H1 (cell line): Measurements from ENCODE around the gene SLC27A4. TPM values are rescaled to one million over a fixed set of nuclear protein-coding genes. Genes with fewer than 3 reads are reported as not detected.

ENCODE experiments used
- CTCF ChIA-PET: fragments of 300-600 bp; sonication (Branson Sonifier 250); formaldehyde crosslinking; loops from one replicate; lab custom pipeline; 2021; ENCODE audit not compliant: partially characterized antibody; lab: Charles Lee
- POLR2A ChIA-PET: fragments of 300-600 bp; sonication (Branson Sonifier 250); formaldehyde crosslinking; loops from one replicate; lab custom pipeline; 2021; ENCODE audit warnings: inconsistent platforms; ENCODE audit not compliant: partially characterized antibody; lab: Charles Lee
- DNase-seq, 2 experiments: peaks; one replicate each; pipeline versions ENCODE4 v3.0.0 to v3.0.0-alpha.2; 2010 to 2022; ENCODE audit warnings: low spot score in 2 of 2, low read depth in 1 of 2, mixed read lengths in 1 of 2
- FAIRE-seq: peaks from 2 replicates; lab custom pipeline; 2011; peaks lifted over from hg19 to GRCh38; lab: Jason Lieb, UNC
- H2AFZ ChIP-seq: 2 replicates; pipeline ENCODE4 v1.8.1; 2012; ENCODE audit warnings: low read length, inconsistent platforms
- H2AK5ac ChIP-seq: 2 replicates; pipeline ENCODE4 v1.6.1; 2013; ENCODE audit warnings: low read depth, low read length
- H2BK120ac ChIP-seq: replicated peaks from 2 replicates; pipeline ENCODE3; 2013; ENCODE audit warnings: low read depth, low read length, inconsistent platforms
- H2BK12ac ChIP-seq: 2 replicates; pipeline ENCODE4 v1.6.1; 2013; ENCODE audit warnings: low read depth, low read length
- H2BK15ac ChIP-seq: 2 replicates; pipeline ENCODE4 v1.6.1; 2013; ENCODE audit warnings: low read length
- H2BK20ac ChIP-seq: 2 replicates; pipeline ENCODE4 v1.6.1; 2013; ENCODE audit warnings: low read length
- H2BK5ac ChIP-seq: 2 replicates; pipeline ENCODE4 v1.6.1; 2013; ENCODE audit warnings: low read depth, low read length
- H3K14ac ChIP-seq: 2 replicates; pipeline ENCODE4 v1.6.1; 2013; ENCODE audit warnings: inconsistent platforms; ENCODE audit not compliant: insufficient read length
- H3K18ac ChIP-seq: 2 replicates; pipeline ENCODE4 v1.6.1; 2013; ENCODE audit warnings: low read length; ENCODE audit errors: extremely low read depth
- H3K23ac ChIP-seq: 2 replicates; pipeline ENCODE4 v1.6.1; 2013; ENCODE audit warnings: inconsistent platforms; ENCODE audit not compliant: insufficient read length
- H3K23me2 ChIP-seq: 2 replicates; pipeline ENCODE4 v1.6.1; 2013; ENCODE audit warnings: low read depth, low read length
- H3K27ac ChIP-seq: 2 replicates; pipeline ENCODE4 v1.6.1; 2011; ENCODE audit warnings: low read depth, low read length, inconsistent platforms
- H3K27me3 ChIP-seq, 4 experiments: replicated peaks in 1 of 4; 1 replicate in 1 of 4; 2 replicates in 3 of 4; pipeline versions ENCODE4 v1.6.1 to v1.8.1; 2011 to 2013; ENCODE audit warnings: low read length in 3 of 4, mild to moderate bottlenecking in 3 of 4, inconsistent platforms in 2 of 4, mixed read lengths in 2 of 4, moderate library complexity in 1 of 4; ENCODE audit not compliant: control insufficient read depth in 3 of 4, insufficient read depth in 3 of 4; ENCODE audit errors: extremely low read depth in 1 of 4
- H3K36me3 ChIP-seq, 4 experiments: 2 replicates each; pipeline versions ENCODE4 v1.6.1 to v1.8.1; 2011 to 2013; ENCODE audit warnings: mild to moderate bottlenecking in 4 of 4, low read length in 3 of 4, moderate library complexity in 2 of 4, control low read depth in 1 of 4, inconsistent platforms in 1 of 4; ENCODE audit not compliant: insufficient read depth in 4 of 4, control insufficient read depth in 2 of 4
- H3K4ac ChIP-seq: replicated peaks from 2 replicates; pipeline ENCODE3; 2013; ENCODE audit warnings: low read length, low read depth, mixed read lengths, inconsistent platforms; ENCODE audit not compliant: insufficient read length
- H3K4me1 ChIP-seq, 4 experiments: replicated peaks in 1 of 4; 1 replicate in 1 of 4; 2 replicates in 3 of 4; pipeline versions ENCODE4 v1.6.1 to v1.8.1; 2011 to 2013; ENCODE audit warnings: low read length in 3 of 4, inconsistent platforms in 2 of 4, mixed read lengths in 1 of 4; ENCODE audit not compliant: insufficient read depth in 4 of 4, control insufficient read depth in 3 of 4
- H3K4me2 ChIP-seq, 2 experiments: 2 replicates each; pipeline versions ENCODE4 v1.6.1 to v1.8.1; 2011 to 2013; ENCODE audit warnings: low read depth in 2 of 2, low read length in 2 of 2, control low read depth in 1 of 2, inconsistent platforms in 1 of 2, mild to moderate bottlenecking in 1 of 2; ENCODE audit not compliant: insufficient read depth in 1 of 2
- H3K4me3 ChIP-seq, 4 experiments: fragments of 200-600, 300-600 bp in 1 of 4; sonication (generic), shearing (Covaris generic), sonication (Bioruptor Twin) in 1 of 4; 2 replicates each; pipeline versions ENCODE4 v1.5.1 to v1.8.1; 2011 to 2016; ENCODE audit warnings: low read length in 4 of 4, low read depth in 3 of 4, control low read depth in 2 of 4, inconsistent platforms in 2 of 4, mild to moderate bottlenecking in 2 of 4, mixed read lengths in 1 of 4, moderate library complexity in 1 of 4; ENCODE audit not compliant: insufficient read depth in 2 of 4; ENCODE audit errors: extremely low read depth in 1 of 4
- H3K56ac ChIP-seq: replicated peaks from 2 replicates; pipeline ENCODE3; 2013; ENCODE audit warnings: low read depth, mild to moderate bottlenecking, mixed read lengths, low read length, inconsistent platforms; ENCODE audit not compliant: insufficient read length
- H3K79me1 ChIP-seq: 2 replicates; pipeline ENCODE4 v1.6.1; 2013; ENCODE audit warnings: low read depth, low read length, control low read depth
- H3K79me2 ChIP-seq, 2 experiments: 2 replicates each; pipeline versions ENCODE4 v1.6.1 to v1.8.1; 2012 to 2013; ENCODE audit warnings: low read length in 2 of 2, mild to moderate bottlenecking in 2 of 2, inconsistent platforms in 1 of 2; ENCODE audit not compliant: insufficient read depth in 2 of 2, control insufficient read depth in 1 of 2
- H3K9ac ChIP-seq, 4 experiments: replicated peaks in 1 of 4; 1 replicate in 1 of 4; 2 replicates in 3 of 4; pipeline versions ENCODE4 v1.6.1 to v1.8.1; 2011 to 2013; ENCODE audit warnings: low read depth in 3 of 4, low read length in 3 of 4, control low read depth in 2 of 4, mild to moderate bottlenecking in 2 of 4, moderate library complexity in 2 of 4, inconsistent platforms in 1 of 4; ENCODE audit errors: extremely low read depth in 1 of 4
- H3K9me3 ChIP-seq, 2 experiments: 2 replicates each; pipeline versions ENCODE4 v1.6.1 to v1.8.1; 2012 to 2013; ENCODE audit warnings: mild to moderate bottlenecking in 2 of 2, moderate library complexity in 2 of 2, control low read depth in 1 of 2, inconsistent platforms in 1 of 2, low read depth in 1 of 2, low read length in 1 of 2, mixed read lengths in 1 of 2; ENCODE audit not compliant: insufficient read depth in 2 of 2
- H4K20me1 ChIP-seq, 2 experiments: replicated peaks in 1 of 2; 2 replicates each; pipeline versions ENCODE3 to v1.8.1; 2011 to 2013; ENCODE audit warnings: inconsistent platforms in 2 of 2, low read length in 2 of 2, mild to moderate bottlenecking in 1 of 2; ENCODE audit not compliant: insufficient read depth in 2 of 2, control insufficient read depth in 1 of 2
- H4K5ac ChIP-seq: 2 replicates; pipeline ENCODE4 v1.6.1; 2013; ENCODE audit warnings: low read length, low read depth, mixed read lengths, inconsistent platforms; ENCODE audit not compliant: insufficient read length
- H4K8ac ChIP-seq: 2 replicates; pipeline ENCODE4 v1.8.0; 2013; ENCODE audit warnings: mild to moderate bottlenecking, moderate library complexity, low read length, inconsistent platforms; ENCODE audit not compliant: insufficient read depth; ENCODE audit errors: extremely low read depth
- H4K91ac ChIP-seq: replicated peaks from 2 replicates; pipeline ENCODE3; 2013; ENCODE audit warnings: low read length, mixed read lengths, inconsistent platforms; ENCODE audit not compliant: insufficient read length
- EZH2 ChIP-seq: fragments of 200-600 bp; sonication (generic); IDR thresholded peaks from 2 replicates; pipeline ENCODE4 v1.7.1; 2012; ENCODE audit warnings: low read depth, mild to moderate bottlenecking, moderate library complexity, low read length, inconsistent platforms; ENCODE audit not compliant: severe bottlenecking
- SAP30 ChIP-seq: fragments of 300-600 bp; sonication (generic); IDR thresholded peaks from 2 replicates; pipeline ENCODE4 v1.7.1; 2012; ENCODE audit warnings: low read length, moderate library complexity, mild to moderate bottlenecking, inconsistent platforms; ENCODE audit not compliant: insufficient read depth, insufficient replicate concordance
- WGBS, 2 experiments: shearing (Covaris generic) in 1 of 2; methylation state at CpG; one replicate each; pipeline versions ENCODE4 v1.1.6 to v1.1.7; 2013 to 2015; ENCODE audit warnings: low lambda C conversion rate in 2 of 2, mixed read lengths in 2 of 2, inconsistent platforms in 1 of 2, low coverage in 1 of 2, missing lambda C conversion rate in 1 of 2; ENCODE audit not compliant: insufficient replicate concordance in 2 of 2, insufficient coverage in 1 of 2, insufficient read length in 1 of 2; ENCODE audit errors: extremely low coverage in 1 of 2, missing lambda C conversion rate in 1 of 2; 5-methylcytosine and 5-hydroxymethylcytosine counted together
- polyA plus RNA-seq, 7 experiments: library from polyadenylated mRNA; depleted of rRNA in 3 of 7; stranded (reverse) in 5 of 7; unstranded in 2 of 7; fragments of >200 nt in 5 of 7; fragments of 200-250 nt in 2 of 7; gene quantifications; 1 replicate in 5 of 7; 2 replicates in 1 of 7; 4 replicates in 1 of 7; pipeline versions ENCODE4 v1.2.1 to v1.2.3, GENCODE V29; 2011 to 2013; ENCODE audit warnings: missing spikeins in 2 of 7, mixed read lengths in 2 of 7
- total RNA-seq: library from RNA; stranded (reverse); fragmentation: NEBNext Ultra II Directional; extraction: Animal tissue kit (Norgen Biotek cat#: 25700); gene quantifications from 2 replicates; pipeline ENCODE4 v1.2.1, GENCODE V29; 2021

The SLC27A4 gene
- total and polyA plus RNA-seq, 2 of the 8 experiments (the other 6 are each of a cell fraction or from before 2014, with no cell fraction given): 14.9 to 20.5 TPM

- peaks cover 34 to 41% of the 10 kb centered on the region in 2 experiments for H4K20me1 ChIP-seq
- POLR2A ChIA-PET: interaction anchor here (0.9 to 13.1 kb wide), 7 partner anchors 9 to 24 kb away, joined by 3 to 92 read pairs (median 49); partner anchors contain the start of gene URM1
- H2AK5ac ChIP-seq: 0 out of 2 replicates have a peak overlapping the region, but pooled peaks have one; percentile 46
- H4K91ac ChIP-seq: peak overlapping the region; percentile 32
- H2BK20ac ChIP-seq: peak overlapping the region; percentile 76; the same call in 1 of the 2 replicates
- no peak overlapping the region; a peak in 2 of 8 replicates for H3K4me3 ChIP-seq
- H3K9me3 ChIP-seq: no peaks in the 10 kb centered on the region
- H2BK5ac ChIP-seq: 0 out of 2 replicates have a peak overlapping the region, but pooled peaks have one; percentile 41
- no peaks in the 10 kb centered on the region for H3K79me2 ChIP-seq
- peaks cover 26 to 59% (median 46%) of the 10 kb centered on the region in 4 experiments for H3K4me1 ChIP-seq
- H3K18ac ChIP-seq: peak overlapping the region; percentile 34
- no peak overlapping the region for H3K27ac ChIP-seq
- 0 out of 2 replicates have a peak overlapping the region, but pooled peaks have one; percentile 35 for H2BK12ac ChIP-seq
- H4K8ac ChIP-seq: no peak overlapping the region
- peak overlapping the region; percentile 25 to 45; a peak in 3 of 4 replicates for H3K4me2 ChIP-seq
- no peak overlapping the region for H3K4ac ChIP-seq
- no peak for DNase-seq
- peak overlapping the region; percentile 21; the same call in 1 of the 2 replicates for H2BK15ac ChIP-seq
- CTCF ChIA-PET: interaction anchor here (1.4 to 21.9 kb wide), 8 partner anchors 8 to 34 kb away, joined by 4 to 323 read pairs (median 17); partner anchors contain the start of gene URM1
- H3K23ac ChIP-seq: no peak overlapping the region
- H2BK120ac ChIP-seq: no peak overlapping the region
- no peak overlapping the region for H2AFZ ChIP-seq
- H3K36me3 ChIP-seq: peaks cover 0 to 22% (median 9%) of the 10 kb centered on the region in 4 experiments; a peak in 6 of 8 replicates
- peaks cover 30 to 94% (median 83%) of the 10 kb centered on the region in 4 experiments for H3K27me3 ChIP-seq
- no peak for FAIRE-seq
- peaks cover 2% of the 10 kb centered on the region; the same call in 1 of the 2 replicates for H3K23me2 ChIP-seq
- no peak overlapping the region for H3K56ac ChIP-seq
- TF ChIP-seq SAP30 (no peak), EZH2 (peak; percentile 31)
- H3K9ac ChIP-seq: no peak overlapping the region
- H3K79me1 ChIP-seq: 0 out of 2 replicates have a peak, but pooled peaks cover 6% of the 10 kb centered on the region
- H3K14ac ChIP-seq: no peak overlapping the region
- 79% methylated on average over 17 of the region's 18 CpGs; no CpG with 5 or more reads in 1 of the 2 experiments for WGBS, 2 experiments
- H4K5ac ChIP-seq: no peak overlapping the region
Observed at GRCh38 chr9:128385496-128386460, 45.5 kb downstream of the SLC27A4 start.
